Erythroblast (primary cell): Measurements from ENCODE around the gene ELF2.

Experiments
- GATA1 ChIP-seq: IDR thresholded peaks from 2 replicates; pipeline ENCODE4 v1.6.1; 2011; ENCODE audit warnings: low read depth, mild to moderate bottlenecking, control low read depth, low read length, moderate library complexity
- POLR2A ChIP-seq: IDR thresholded peaks from 2 replicates; pipeline ENCODE4 v1.6.1; 2011; ENCODE audit warnings: mild to moderate bottlenecking, low read length

- TF ChIP-seq POLR2A, result no peak
- no peak for TF ChIP-seq GATA1
Observed at GRCh38 chr4:139144911-139145551, 32.0 kb downstream of the ELF2 start.
